Transverse colon (tissue), 4 donors: ENCODE measurements around the gene CDC40. TPM values are rescaled to one million over a fixed set of nuclear protein-coding genes. Genes with fewer than 3 reads are reported as not detected.

ENCODE experiments used
- DNase-seq: peaks from one replicate; pipeline ENCODE4 v3.0.0-alpha.2; 2019
- H3K27ac ChIP-seq, 4 donors: fragments of 200-600 bp; sonication (generic); 2 replicates each; pipeline ENCODE4 v1.5.1; 2016 to 2018; ENCODE audit warnings: inconsistent platforms in 4 of 4
- H3K27me3 ChIP-seq: fragments of 200-600 bp; sonication (generic); 2 replicates; pipeline ENCODE4 v1.5.1; 2017; ENCODE audit warnings: inconsistent platforms
- H3K36me3 ChIP-seq, 4 donors: fragments of 200-600 bp; sonication (generic); 2 replicates each; pipeline ENCODE4 v1.5.1; 2017 to 2019; ENCODE audit warnings: inconsistent platforms in 4 of 4
- H3K4me1 ChIP-seq, 4 donors: fragments of 200-600 bp; sonication (generic); 2 replicates each; pipeline ENCODE4 v1.5.1; 2017 to 2020; ENCODE audit warnings: inconsistent platforms in 4 of 4
- H3K4me3 ChIP-seq, 4 donors: fragments of 200-600 bp; sonication (generic); 1 replicate in 1 of 4; 2 replicates in 3 of 4; pipeline versions ENCODE4 v1.5.1 to v1.6.1; 2017 to 2019; ENCODE audit warnings: inconsistent platforms in 4 of 4
- H3K9me3 ChIP-seq, 2 donors: fragments of 200-600 bp; sonication (generic); 2 replicates each; pipeline ENCODE4 v1.5.1; 2017 to 2019; ENCODE audit warnings: inconsistent platforms in 2 of 2
- EP300 ChIP-seq: sonication (generic); formaldehyde crosslinking; IDR thresholded peaks from one replicate; pipeline ENCODE4 v1.6.1; 2017; ENCODE audit warnings: antibody characterized with exemption, low read depth
- POLR2A ChIP-seq: fragments of 450-650 bp; IDR thresholded peaks from one replicate; pipeline ENCODE4 v1.6.1; 2016; ENCODE audit warnings: antibody characterized with exemption, mild to moderate bottlenecking, moderate library complexity
- POLR2AphosphoS5 ChIP-seq, 3 donors: sonication (generic); formaldehyde crosslinking; IDR thresholded peaks; one replicate each; pipeline ENCODE4 v1.6.1; 2016; ENCODE audit warnings: antibody characterized with exemption in 3 of 3
- WGBS, 2 donors: methylation state at CpG; one replicate each; pipeline ENCODE4 v1.1.5; 2018; ENCODE audit warnings: low coverage in 1 of 2; 5-methylcytosine and 5-hydroxymethylcytosine counted together
- in situ Hi-C, 4 donors: fragments of 200-750 bp; cut with MboI; loops; one replicate each; pipeline versions ENCODE4 v1.15.0 to v1.15.1; 2017; ENCODE audit warnings: low sequenced_read_pairs in 3 of 4, low pct_ligation_motif_present in 1 of 4, low pct_unique_long_range_greater_than_20kb in 1 of 4
- intact Hi-C: fragments of 100-400 bp; cut with DNase I; formaldehyde crosslinking; loops from one replicate; pipeline ENCODE4 v1.15.1; 2023; ENCODE audit warnings: low total_unique reads
- total RNA-seq, 4 donors: library from RNA; depleted of rRNA; stranded (reverse); fragments of >200 nt; gene quantifications; one replicate each; pipeline ENCODE4 v1.1.0, GENCODE V29; 2016
- TF ChIP-seq, protein P1 (sequence below), 5 experiments: fragments of 200-600 bp in 3 of 5; fragments of 450-650 bp in 2 of 5; sonication (generic) in 3 of 5; IDR thresholded peaks; 1 replicate in 2 of 5; 2 replicates in 3 of 5; pipeline ENCODE4 v1.5.1; 2016 to 2017; ENCODE audit warnings: antibody characterized with exemption in 5 of 5, inconsistent platforms in 3 of 5, mild to moderate bottlenecking in 2 of 5, moderate library complexity in 1 of 5

The CDC40 gene
- total RNA-seq, 4 donors from 2014 or later, result 5.4 to 19.8 (median 17.0) TPM

DNA sequence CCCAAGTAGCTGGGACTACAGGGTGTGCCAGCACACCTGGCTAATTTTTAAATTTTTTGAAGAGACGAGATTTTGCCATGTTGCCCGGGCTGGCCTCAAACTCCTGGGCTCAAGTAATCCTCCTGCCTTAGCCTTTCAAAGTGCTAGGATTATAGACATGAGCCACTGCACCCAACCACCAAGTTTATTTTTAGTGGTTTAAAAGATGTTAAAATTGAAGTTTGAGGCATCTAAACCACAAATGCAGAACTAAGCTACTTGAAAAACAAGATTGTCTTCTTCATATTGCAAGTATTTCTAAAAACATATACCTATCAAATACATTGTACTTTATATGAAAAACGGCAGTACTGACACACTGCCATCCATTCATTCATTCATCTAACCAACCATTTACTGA, 32.4 kb upstream of the CDC40 start:
- Histone ChIP-seq H3K9me3 (no peaks in the 10 kb centered on the region), H3K27ac (no peak overlapping the region), H3K4me3 (no peak overlapping the region), H3K4me1 (no peaks in the 10 kb centered on the region), H3K36me3 (no peaks in the 10 kb centered on the region), H3K27me3 (no peaks in the 10 kb centered on the region)
- intact Hi-C loops (no loop called here), in situ Hi-C loops (no loop called here)
- 53 to 70% methylated on average over 1 to 3 of the region's 3 CpGs for WGBS, 2 donors
- DNase-seq, result no peak
- no peak for TF ChIP-seq POLR2AphosphoS5 (IDR thresholded peaks at IDR 0.05)
- TF ChIP-seq POLR2A, result no peak
- TF ChIP-seq, protein P1, sequence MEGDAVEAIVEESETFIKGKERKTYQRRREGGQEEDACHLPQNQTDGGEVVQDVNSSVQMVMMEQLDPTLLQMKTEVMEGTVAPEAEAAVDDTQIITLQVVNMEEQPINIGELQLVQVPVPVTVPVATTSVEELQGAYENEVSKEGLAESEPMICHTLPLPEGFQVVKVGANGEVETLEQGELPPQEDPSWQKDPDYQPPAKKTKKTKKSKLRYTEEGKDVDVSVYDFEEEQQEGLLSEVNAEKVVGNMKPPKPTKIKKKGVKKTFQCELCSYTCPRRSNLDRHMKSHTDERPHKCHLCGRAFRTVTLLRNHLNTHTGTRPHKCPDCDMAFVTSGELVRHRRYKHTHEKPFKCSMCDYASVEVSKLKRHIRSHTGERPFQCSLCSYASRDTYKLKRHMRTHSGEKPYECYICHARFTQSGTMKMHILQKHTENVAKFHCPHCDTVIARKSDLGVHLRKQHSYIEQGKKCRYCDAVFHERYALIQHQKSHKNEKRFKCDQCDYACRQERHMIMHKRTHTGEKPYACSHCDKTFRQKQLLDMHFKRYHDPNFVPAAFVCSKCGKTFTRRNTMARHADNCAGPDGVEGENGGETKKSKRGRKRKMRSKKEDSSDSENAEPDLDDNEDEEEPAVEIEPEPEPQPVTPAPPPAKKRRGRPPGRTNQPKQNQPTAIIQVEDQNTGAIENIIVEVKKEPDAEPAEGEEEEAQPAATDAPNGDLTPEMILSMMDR (IDR thresholded peaks at IDR 0.05), result no peak
- no peak for TF ChIP-seq EP300

DNA sequence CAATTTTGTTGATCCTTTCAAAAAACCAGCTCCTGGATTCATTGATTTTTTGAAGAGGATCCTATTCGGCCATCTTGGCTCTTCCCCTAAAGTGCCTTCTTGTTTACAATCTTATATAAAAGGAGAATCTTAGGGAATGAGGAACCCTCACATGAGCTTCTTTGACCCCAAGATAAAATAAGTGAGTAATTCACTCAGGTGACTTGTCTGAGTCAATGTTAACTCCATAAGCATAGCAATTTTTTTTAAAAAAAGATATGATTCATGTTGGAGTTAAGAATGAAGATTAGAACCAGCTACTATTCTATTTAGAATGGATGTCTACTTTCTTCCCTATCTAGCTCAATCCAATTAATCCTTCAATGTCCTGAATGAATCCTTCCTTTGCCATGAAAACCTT, 21.7 kb upstream of the CDC40 start:
- WGBS, 2 donors, result 60 to 94% methylated on average over 1 of the region's 1 CpG

DNA sequence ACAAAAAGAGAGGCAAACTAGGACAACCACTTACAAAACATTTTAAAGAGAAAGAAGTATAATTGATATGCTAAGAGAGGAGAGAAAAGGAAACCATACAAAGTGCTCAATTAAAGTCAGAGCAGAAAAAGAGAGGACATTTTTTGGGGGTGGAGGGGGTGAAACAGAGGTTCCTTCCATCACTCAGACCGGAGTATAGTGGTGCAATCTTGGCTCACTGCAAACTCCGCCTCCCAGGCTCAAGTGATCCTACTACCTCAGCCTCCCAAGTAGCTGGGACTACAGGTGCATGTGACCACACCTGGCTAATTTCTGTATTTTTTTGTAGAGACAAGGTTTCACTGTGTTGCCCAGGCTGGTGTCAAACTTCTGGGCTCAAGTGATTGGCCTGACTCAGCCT, 10.1 kb upstream of the CDC40 start:
- TF ChIP-seq POLR2A (no peak), POLR2AphosphoS5 (IDR thresholded peaks at IDR 0.05) (no peak), EP300 (no peak)
- TF ChIP-seq, protein P1 (IDR thresholded peaks at IDR 0.05), result no peak
- Histone ChIP-seq H3K4me3 (no peak overlapping the region), H3K27ac (no peak overlapping the region), H3K4me1 (no peaks in the 10 kb centered on the region), H3K27me3 (no peaks in the 10 kb centered on the region), H3K9me3 (no peaks in the 10 kb centered on the region), H3K36me3 (no peaks in the 10 kb centered on the region)
- 91 to 100% methylated on average over 2 of the region's 2 CpGs for WGBS, 2 donors
- intact Hi-C loops (no loop called here), in situ Hi-C loops (loop anchor here in 3 of 4 donors (10.0 to 25.0 kb wide), 2 partner anchors 217 to 225 kb away; no protein-coding TSS in a partner anchor)
- DNase-seq, result no peak

More for the DNA sequence above, 21.7 kb upstream of the CDC40 start:
- intact Hi-C loops, result no loop called here
- no peak overlapping the region for H3K4me3 ChIP-seq
- H3K9me3 ChIP-seq, result no peaks in the 10 kb centered on the region
- no peak overlapping the region for H3K27ac ChIP-seq
- TF ChIP-seq POLR2AphosphoS5 (IDR thresholded peaks at IDR 0.05) (no peak), EP300 (no peak), POLR2A (no peak)
- TF ChIP-seq, protein P1 (IDR thresholded peaks at IDR 0.05), result no peak
- H3K4me1 ChIP-seq, result no peaks in the 10 kb centered on the region
- no peaks in the 10 kb centered on the region for H3K27me3 ChIP-seq
- no peaks in the 10 kb centered on the region for H3K36me3 ChIP-seq
- DNase-seq, result no peak
- in situ Hi-C loops, result loop anchor here in 1 of 4 donors (25.0 kb wide), 1 partner anchor 229 kb away; no protein-coding TSS in a partner anchor

DNA sequence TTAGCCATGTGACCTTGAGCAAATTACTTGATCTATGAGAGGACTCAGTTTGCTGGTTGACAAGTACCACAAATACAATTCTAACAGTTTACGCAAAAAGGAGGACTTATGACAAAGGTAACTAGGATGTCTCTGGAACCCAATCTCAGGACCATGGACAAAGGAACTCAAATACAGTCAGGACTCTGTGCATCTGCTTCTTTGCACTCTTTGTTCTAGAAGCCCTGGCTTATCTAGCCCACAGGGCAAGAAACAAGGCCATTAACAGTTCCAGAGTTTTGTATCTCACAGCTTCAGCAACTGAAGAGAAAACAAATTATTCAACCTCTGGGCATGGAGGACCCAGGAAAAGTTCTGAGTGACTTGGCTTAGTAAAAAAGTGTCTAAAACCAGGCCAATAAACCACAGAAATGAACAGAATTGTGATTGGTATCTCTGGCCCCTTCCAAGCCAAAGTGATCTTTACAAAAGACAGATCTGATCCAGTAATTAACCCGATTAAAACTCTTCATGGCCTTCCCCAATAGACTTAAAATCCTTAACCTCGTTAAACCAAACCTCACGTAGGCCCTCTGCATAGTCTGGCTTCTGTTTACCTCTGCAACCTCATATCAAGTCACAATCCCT, 6.6 kb upstream of the CDC40 start:
- Histone ChIP-seq H3K36me3 (no peaks in the 10 kb centered on the region), H3K4me3 (no peak overlapping the region), H3K27me3 (peaks cover 3% of the 10 kb centered on the region), H3K4me1 (peaks cover 4 to 8% (median 6%) of the 10 kb centered on the region in 4 donors), H3K9me3 (no peaks in the 10 kb centered on the region), H3K27ac (no peak overlapping the region)
- intact Hi-C loops, result no loop called here
- DNase-seq, result no peak
- 77 to 85% methylated on average over 4 of the region's 4 CpGs for WGBS, 2 donors
- no peak for TF ChIP-seq EP300
- TF ChIP-seq POLR2A, result no peak
- TF ChIP-seq, protein P1 (IDR thresholded peaks at IDR 0.05), result no peak
- TF ChIP-seq POLR2AphosphoS5 (IDR thresholded peaks at IDR 0.05), result no peak
- in situ Hi-C loops, result loop anchor here in 3 of 4 donors (10.0 to 25.0 kb wide), 2 partner anchors 214 to 221 kb away; no protein-coding TSS in a partner anchor
